Raji (cell line): ENCODE measurements around the gene VIPR2.

Source experiments
- POLR2A ChIP-seq: IDR thresholded peaks from 2 replicates; pipeline ENCODE4 v1.6.1; 2011; ENCODE audit warnings: low read depth, low read length, control low read depth; ENCODE audit not compliant: insufficient read depth

VIPR2 gene

GRCh38 chr7:159118623-159119022 lies 26.0 kb downstream of the VIPR2 start:
- no peak for TF ChIP-seq POLR2A

DNA sequence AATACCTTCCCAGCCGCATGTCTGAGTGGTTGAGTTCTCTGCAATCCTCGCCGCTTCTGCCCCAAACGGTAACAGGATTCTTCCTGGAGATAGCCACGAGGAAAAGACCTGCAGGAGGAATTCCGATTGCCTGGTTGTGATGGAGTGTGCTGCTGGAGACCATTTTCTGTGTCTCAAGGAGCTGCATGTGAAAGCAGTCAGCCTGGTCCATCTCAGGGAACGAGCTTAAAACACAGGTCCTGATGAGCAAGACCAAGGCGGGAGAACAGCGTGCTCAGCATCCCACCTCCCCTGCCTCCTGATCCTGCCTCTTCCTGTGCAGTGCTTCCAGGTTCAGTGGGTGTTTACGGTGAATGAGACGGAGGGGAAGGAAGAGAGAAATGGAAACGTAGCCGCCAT lies 26.5 kb downstream of the VIPR2 start:
- no peak for TF ChIP-seq POLR2A

DNA sequence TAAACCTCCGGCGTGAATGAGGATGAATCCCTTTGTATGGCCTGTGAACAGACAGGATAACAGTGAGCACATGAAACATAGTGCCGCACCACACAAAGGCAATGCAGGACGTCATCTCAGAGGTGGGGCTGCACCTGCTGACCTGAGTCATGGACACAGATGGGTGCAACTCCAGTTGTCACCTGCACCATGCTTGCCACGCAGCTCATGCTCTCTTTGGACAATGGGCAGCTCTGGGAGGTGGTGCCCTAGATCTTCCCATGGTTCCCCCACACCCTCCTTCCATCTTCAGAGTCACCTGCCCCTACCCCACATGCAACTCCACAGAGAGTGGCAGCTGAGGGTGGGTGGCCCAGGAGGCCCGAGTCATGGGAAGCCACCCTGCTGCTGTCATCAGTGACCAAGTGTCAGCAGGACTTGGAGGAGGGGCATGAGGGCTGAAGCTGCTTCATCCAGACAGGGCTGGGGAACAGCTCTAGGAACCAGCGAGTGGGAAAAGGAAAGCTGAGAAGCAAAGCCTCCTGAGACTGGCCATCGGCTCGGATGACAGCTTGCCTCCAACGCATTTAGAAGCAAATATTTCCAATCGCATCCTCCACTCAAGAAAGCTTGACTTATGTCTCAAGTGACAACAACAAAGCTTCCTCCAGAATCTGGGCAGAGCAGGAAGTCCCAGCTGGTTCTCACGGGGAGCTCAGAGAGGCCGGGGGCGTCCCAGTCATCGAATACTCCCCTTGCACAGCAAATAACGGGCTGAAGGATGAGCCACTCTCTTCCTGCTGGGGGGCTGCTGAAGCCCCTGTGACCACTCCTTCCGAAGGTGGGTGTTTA lies 27.1 kb downstream of the VIPR2 start:
- no peak for TF ChIP-seq POLR2A

DNA sequence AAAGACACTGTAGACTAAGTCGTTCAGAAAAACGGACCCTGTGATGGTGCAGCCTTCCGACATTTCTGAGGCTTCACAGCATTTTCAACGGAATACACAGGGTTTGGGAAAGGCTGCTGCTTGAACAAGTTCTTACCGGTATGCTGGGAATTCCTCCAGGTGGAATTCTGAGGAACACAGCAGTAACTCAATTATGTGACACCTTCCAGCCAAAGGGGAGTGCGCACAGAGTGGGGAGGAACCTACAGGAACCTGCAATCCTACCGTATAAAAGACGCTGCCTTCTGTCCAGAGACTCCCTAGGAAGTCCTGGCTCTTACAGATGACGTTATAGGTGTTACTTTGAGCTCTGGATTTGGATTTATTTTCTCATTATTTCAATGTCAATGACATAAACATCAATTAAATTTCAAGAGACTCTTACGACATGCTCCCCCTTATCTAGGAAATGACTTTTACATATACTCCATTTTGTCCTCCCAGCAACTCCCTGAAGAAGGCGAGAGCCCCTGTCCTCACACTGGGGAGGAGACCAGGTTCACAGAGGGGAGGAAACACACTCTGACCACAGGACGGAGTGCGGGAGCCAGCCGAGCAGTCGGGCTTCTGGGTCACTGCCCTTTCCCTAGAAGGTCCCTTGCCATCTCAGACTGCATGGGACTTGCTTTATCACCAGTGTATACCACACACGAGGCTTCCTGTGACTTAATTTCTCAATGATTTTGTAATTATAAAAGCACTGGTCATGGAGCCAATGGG lies 27.9 kb downstream of the VIPR2 start:
- no peak for TF ChIP-seq POLR2A

GRCh38 chr7:159115601-159116501 lies 28.8 kb downstream of the VIPR2 start:
- no peak for TF ChIP-seq POLR2A

DNA sequence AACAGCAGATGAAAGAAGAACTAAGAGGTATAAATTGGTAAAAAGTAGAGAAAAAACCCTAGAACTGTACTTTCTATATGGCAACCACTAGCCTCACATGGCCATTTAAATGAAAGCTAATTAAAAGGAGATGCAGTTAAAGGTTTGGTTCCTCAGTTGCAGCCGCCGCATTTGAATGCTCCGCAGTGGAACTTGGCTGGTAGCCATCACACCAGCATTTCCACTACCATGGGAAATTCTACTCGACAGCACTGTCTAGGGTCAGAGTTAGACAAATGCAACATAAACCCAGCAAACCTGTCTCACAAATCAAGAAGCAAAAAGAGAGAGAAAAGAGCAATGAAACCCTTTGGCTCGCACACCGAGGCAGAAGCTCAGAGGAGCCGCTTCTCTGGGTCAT lies 29.7 kb downstream of the VIPR2 start:
- TF ChIP-seq POLR2A, result no peak

DNA sequence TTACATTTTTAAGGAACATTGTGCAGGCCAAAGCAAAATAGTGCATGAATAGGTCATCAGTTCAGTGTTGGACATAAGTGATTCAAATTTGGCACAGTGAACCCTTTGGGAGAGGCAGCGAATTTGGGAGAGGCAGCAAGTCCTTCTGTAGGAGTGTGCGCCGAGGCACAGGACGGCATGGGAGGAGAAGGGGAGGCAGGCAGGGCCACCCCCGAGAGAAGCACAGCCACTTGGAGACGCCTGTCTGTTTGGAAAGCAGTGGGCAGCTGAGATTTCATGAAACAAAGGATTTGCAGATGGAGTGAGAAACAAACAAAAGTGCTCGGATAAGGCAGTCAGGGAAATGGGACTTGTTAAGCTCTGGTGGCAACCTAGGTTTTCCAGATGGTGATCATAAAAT lies 30.6 kb downstream of the VIPR2 start:
- TF ChIP-seq POLR2A, result no peak

- no peak for TF ChIP-seq POLR2A
Observed at GRCh38 chr7:159113056-159113455, 31.6 kb downstream of the VIPR2 start.

GRCh38 chr7:159112136-159113011 lies 32.3 kb downstream of the VIPR2 start:
- no peak for TF ChIP-seq POLR2A

DNA sequence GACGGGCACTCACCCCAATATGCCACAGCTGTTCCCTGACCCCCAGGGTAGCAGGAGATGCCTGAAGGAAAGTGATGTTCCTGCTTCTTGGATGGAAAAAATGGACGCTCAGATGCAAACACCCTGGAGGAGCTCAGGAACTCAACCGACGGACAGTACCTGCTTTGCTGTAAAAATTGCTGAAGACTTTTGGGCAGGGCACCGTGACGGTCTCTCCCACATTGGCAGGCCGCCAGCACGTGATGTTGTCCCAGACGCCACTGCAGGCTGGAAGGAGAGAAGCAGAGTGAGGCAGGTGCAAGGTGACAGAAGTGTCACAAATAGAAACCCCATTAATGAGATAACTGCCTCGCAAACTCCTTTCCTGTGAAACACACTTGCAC lies 35.0 kb downstream of the VIPR2 start:
- no peak for TF ChIP-seq POLR2A

DNA sequence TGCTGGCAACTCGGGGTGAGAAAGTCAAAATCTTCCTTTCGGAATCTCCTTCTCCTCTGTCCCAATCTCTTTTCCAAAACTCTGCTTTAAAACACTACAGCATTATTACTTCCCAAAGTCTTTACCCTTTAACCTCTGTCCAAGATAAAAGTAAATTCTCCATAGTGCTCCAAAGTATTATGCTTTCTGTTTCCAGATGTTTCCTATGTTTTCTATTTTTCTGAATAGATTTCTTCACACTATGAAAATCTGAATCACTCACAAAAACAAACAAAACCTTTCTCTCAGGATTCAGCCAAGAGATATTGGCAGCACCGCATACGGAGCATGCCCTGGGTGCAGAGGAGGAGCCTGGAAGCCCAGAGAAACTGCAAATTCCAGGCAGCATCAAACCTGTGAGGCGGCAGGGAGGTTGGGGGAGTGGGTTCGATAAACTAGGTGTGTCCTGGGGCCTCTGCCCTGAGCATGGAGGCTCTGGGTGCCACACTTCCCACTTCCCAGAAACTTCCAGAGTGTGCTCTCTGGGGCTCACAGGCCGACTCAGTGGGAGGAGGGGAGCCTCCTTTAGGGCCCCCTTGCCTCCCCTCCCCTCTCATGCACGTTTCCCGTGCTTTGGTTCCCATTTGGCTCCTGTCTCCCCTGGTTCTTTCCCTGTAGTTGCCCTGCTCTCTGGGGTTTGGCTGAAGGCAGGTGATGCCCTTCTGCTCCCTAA lies 35.6 kb downstream of the VIPR2 start:
- TF ChIP-seq POLR2A, result no peak

GRCh38 chr7:159108491-159108890 lies 36.2 kb downstream of the VIPR2 start:
- no peak for TF ChIP-seq POLR2A

- no peak for TF ChIP-seq POLR2A
Observed at GRCh38 chr7:159107161-159107892, 37.3 kb downstream of the VIPR2 start.
